Activated naive CD4-positive, alpha-beta T cell (primary cell): Measurements from ENCODE around the gene FARP1.
A peak's percentile ranks its signal among the peaks of the same experiment; 100 is the strongest.

Experiments used
- DNase-seq, 4 experiments: peaks; one replicate each; lab custom pipeline; 2025; lab: John Stamatoyannopoulos, UW

FARP1 gene

DNA sequence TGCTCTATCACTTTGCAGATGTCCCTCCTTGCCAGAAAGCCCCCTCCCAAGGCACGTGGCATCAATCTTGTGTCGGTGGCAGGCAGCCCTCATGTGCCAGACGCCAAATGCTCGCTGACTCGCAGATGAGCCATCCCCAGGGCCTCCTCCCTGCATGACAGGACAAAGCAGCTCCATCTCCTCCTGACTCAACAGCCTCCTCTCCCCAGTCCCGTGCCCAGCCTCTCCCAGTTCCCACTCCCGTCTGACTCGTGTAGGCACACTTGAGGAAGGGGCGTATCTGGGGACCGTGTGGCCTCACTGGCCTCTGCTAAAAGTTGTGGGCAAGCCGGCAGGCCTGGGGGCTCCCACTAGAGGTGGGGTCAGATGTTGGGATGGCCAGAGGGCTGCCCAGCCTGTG, 300.4 kb downstream of the FARP1 start:
- DNase-seq: no peak

DNA sequence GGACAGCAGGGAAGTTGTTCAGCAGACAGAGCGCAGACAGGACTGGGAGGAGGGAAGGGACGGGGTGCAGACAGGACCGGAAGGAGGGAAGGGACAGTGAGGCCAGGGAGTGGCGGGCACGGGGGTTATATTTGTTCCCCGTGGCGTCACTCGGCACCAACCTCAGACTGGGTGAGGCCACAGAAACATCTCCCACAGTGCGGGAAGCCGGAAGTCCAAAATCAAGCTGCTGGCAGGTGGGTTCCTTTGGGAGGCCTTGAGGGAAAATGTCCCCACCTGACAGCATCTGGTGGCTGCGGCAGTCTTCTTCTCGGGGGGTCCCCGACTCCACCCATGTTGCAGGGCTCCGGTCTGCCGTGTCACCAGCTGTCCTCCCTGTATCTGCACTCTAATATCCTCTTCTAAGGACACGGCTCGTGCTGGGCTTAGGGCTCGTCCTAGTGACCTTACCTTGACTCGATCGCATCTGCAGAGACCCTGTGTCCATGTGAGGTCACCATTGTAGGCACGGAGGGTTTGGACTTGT, 301.0 kb downstream of the FARP1 start:
- no peak for DNase-seq

DNA sequence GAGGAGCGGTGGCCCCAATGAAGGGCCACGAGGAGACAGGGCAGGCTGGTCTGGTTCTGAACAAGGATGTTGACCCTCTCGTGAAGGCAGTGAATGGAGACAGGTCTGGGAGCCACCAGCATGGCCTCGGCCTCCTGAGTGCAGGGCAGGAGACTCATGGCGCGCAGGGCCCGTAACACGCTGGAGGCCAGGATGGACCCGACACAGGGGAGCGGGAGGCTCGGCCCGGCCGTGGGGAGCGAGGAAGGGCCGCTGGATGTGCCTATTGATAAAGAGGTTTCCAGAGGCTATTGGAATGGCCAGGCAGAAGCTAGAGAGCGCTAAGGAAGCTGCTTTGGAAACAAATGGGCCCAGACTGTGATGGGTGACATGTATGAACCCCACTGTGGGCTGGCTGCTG, 301.5 kb downstream of the FARP1 start:
- no peak for DNase-seq

DNA sequence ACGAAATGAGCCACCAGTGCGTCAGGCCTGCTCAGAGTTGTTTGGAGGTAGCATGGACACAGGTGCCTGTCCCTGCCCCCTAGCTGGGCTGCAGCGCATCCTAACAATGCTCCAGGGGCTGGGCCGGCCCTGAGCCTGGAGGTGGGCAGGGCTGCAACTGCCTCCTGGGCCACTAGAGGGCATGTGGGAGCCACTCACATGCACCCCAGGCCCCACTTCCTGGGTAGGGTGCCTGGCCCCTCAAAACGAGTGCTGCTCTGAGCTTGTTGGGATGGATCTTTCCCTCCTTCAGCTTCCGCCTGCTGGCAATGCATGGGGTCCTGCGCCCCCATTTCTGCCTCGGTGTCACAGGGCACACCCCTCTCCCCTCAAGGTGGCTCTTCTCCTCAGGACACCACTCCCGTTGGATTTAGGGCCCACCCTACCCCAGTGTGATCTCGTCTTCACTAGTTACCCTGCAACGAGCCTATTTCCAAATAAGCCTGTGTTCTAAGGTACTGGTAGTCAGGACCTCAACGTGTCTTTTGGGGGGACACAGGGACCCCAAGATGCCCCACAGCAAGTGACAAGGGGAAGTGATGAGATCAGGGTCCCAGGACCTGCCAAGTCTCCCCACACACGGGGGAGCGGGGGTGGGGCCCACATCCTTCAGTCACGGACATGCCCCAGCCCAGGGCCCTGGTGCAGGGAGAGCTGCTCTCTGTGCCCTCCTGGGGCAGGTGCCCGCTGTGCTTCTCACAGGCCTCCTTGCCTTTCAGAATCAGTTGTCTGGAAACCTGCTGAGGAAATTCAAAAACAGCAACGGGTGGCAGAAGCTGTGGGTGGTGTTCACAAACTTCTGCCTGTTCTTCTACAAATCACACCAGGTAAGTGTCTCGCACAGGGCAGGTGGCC, 302.7 kb downstream of the FARP1 start:
- peak; percentile 38 to 75 (median 64) for DNase-seq

DNA sequence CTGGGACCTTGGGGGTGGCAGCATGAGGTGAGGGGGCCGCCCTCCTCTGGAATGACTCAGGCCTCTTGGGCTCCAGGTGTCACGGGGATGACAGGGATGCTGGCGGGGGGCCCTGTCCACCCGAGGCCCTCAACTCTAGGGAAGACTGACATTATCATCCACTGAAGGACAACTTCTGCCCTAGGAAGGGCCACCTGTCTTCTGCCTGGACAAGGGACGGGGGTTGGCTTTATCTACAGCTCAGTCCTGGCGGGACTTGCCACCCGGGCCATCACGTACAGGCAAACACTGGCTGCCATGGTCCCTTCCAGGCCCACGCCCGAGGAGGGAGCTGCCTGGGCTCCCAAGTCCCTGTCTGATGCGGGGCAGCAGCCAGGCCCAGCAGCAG, 303.3 kb downstream of the FARP1 start:
- no peak for DNase-seq

DNA sequence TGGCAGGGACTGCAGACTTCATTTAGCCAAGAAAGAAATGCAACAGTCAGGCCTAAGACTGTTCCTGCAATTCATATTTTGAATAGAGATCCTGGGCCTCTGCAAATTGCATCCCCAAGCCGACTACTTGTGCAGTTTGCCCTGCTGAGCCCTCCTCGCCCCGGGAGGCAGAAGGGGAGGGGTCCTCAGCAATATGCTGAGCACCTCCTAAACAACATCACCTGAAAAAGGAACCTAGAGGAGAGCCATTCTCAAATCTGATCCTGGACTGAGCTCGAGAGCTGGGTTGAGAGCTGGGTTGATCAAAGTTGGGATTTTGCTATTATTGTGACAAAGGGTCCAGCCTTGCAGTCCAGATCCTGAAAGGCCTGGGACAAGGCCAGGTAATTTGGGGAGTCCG, 304.2 kb downstream of the FARP1 start:
- DNase-seq: no peak

DNA sequence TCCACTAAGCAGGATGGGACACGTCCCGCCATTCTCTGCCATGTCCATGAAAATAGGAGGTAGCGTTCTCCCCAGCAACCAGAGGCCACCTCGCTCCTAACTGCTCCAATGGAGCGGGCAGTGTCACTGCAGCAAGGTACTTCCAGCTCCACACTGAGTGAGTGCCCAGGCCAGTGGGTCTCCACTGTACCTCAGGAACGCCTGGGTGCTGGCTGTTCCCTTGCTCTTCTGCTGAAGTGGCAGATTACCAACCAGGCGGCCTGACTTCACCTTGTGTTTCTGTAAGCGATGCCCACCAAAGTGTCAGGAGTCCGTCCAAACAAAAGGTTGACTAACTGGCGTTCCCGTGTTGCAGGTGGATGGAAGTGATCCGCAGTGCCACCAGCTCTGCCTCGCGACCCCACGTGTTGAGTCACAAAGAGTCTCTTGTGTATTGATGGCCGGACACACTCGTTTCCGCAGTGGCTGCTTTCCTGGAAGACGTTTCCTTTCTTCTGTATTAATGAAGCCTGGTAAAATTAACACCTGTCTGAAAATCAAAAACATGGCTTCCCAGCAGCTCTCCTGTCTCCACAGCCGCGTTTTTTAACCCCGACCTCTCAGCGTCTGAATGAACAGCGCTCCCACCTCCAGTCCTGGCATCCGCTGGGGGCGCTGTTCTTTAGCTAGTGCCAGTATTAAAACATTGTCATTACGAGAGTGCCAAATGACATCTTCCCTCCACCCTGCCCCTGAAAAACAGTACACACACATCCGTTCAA, 305.2 kb downstream of the FARP1 start:
- DNase-seq: no peak

DNA sequence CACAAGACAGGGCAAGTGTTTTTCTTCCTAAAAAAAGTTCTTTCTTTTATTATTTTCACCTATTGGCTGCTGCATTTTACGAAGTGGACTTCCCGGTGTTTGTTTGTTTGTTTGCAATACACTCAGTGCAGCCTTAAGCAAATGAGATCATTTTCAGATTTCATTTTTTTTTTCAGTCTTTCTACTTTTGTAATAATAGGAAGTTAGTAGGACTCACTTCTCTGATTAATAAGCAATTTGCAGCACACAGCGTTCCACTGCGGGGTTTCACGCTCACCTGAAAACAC, 305.7 kb downstream of the FARP1 start:
- DNase-seq: no peak

DNA sequence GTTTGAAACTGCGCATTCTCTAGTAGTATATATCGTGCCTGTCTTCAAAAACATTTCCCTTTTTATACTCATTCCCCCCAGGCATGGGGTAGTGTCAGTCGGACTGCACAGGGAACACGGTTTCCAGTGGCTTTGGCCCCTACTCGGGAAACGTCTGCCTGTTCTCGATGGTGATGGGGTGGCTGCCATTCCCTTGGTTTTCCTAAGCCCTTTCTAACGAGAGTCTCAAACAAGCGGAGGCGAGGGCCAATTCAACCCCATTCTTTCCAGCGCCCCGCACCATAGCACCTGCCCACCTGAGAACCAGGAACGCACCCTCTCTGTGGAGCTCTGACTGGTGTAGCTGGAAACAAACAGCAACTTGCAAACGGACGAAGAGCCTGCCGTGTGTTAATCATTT, 306.4 kb downstream of the FARP1 start:
- DNase-seq: no peak

DNA sequence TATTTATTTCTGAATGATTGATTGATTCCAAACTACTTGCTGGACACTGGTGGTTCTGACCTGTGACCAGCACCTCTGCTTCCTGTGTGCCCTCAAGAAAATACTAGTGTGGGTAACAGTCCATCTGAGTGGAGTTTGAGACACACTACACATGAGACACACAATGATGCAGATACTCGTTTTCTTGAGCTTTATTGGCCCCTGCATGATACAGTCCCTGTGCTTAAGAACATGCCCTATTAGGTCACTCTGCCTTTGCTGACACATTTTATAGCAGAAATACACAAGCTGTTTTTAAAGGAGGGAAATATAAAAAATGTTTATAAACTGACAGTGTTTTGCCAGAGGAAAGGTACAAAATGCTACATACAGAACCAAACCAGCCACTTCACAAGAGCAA, 307.1 kb downstream of the FARP1 start:
- DNase-seq: no peak

DNA sequence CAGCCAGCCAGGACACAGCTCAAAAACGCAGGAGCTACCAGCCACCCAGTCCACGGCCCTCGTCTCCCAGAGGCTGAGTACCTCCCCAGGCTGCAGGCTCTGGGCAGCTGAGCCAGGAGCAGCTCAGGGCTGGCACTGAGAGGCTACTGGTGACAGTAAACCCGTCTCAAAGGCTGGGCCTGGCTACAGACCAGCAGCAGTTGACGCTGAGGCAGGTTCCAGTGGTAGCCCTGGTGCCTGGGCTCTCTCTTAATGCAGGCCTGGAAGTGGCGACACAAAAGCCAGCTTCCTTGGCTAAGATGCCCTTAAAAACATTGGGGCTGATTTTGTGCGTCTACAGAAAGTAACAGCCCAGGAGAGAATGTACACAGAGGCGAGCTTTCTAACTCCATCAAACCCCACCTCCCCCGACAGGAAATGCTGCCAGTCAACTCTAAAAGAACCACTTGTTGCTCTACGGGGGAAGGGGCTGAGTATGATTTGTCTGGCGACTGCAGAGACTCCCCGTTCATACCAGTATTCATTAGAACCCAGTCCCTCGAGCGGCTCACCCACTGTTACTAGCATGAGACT, 307.7 kb downstream of the FARP1 start:
- DNase-seq: peak in 1 of 4 experiments; percentile 15

DNA sequence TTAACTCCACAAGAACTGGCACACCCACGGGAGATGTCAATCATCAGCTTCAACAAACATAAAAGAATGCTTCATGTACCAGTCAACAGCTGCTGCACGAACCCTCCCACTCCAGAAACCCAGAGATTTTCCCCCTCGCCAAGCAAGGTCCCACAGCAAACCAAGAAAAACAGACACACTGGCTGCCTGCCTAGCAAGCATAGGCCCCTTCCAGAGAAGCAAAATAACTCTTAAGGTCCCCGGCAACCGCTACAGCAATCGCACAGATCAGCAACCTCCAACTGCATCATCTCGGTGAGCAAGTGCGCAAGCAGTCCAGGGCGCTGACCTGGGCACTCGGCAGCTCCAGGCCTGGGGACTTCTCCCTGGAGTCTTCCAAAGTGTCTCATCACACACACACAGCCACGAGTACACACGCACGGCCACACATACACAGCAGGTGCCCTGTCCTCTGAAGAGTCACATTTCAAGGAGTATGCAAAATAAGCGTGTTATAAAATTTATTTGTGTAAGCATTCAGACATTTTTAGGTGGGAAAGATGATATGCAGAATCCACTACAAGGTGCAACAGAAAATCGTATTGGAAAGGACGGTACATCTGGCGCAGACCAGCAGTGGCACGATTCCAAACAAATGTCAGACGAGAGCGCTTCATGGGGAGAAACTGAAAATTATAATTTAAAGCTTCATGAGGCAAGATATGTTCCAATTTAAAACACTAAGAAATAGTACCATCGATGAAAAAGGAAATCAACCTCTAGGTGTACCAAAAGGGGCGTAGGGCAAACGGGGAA, 309.0 kb downstream of the FARP1 start:
- no peak for DNase-seq

DNA sequence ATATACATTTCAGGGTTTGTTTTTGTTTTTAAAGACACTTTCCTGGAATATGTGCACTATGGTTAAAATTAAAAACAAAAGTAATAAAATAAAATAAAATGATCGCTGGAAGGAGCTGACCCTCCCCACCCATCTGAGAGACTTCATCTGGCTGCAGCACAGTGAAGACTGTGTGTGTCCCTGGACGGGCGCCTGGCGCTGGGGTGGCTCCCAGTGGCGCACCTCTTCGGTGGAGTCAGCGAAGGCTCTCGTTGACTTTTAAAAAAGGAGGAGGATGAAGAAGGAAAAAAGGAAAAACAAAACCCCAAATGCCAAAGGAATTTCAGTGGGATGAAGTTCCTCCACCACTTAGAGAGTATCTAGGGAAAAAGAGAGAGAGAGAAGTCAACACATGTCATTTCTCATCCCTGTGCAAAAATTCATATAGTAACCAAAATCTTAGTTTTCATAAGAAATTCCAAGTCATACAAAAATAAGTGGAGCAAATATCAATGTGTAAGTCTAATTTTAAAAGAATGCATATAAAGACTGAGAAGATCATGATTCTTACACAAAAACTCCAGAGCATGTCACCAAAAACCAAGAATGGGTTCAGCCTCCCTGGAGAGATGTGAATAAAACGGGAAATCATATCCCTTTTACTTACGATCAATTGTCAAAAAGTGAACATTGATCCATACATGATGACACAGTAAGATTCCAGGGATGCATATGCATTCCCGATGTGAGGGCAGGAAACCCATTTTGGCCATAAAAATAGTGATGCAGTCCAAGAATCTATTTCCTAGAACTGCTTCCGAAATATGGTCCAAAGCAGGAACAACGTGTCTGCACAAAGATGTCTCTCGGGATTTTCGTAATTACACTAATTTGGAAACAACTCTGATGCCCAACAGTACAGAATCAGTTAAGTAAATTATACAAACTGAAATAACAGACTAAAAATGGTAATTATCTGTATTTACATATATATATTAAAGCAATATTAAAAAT, 310.3 kb downstream of the FARP1 start:
- no peak for DNase-seq

DNA sequence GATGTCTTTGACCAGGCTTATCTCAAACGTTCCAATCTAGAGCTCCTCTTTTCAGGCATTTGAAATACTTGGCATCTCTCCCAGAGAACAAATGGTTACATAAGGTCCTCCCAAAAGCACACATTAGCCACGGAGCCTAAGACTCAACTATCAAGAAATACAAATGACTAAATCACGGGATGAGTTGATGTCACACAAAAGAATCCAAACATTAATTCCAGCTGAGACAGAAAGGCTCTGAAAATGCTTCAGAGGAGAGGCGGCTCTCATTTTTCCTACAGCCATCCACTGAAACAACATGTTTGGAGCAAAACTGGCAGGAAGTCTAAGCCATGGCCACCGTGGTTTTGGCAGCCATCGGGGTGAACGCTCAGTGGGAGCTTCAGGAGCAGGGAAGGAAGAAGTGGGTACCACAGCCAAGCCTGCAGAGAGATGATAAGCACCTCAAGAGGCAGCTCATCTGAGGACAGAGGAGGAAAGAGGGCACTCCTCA, 311.5 kb downstream of the FARP1 start:
- DNase-seq: no peak

DNA sequence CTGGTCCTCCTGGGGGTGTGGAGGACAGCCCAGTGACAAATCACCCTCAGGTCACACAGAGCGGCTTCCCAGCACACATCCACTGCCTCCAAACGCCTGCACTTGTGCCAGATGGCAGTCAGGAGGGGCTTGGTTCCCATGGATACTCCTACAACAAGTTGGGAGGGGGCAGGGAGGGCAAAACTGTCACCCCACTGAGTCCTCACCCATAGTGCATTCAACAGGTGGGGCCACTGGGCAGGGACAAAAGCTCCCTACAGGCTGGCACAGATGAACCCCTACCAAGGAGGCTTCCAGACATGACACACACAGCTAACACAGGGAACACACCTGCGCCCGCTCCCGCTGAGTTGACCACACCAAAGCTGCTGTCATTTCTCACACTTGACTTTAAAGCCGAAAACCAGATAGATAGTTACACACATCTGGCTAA, 313.5 kb downstream of the FARP1 start:
- no peak for DNase-seq

DNA sequence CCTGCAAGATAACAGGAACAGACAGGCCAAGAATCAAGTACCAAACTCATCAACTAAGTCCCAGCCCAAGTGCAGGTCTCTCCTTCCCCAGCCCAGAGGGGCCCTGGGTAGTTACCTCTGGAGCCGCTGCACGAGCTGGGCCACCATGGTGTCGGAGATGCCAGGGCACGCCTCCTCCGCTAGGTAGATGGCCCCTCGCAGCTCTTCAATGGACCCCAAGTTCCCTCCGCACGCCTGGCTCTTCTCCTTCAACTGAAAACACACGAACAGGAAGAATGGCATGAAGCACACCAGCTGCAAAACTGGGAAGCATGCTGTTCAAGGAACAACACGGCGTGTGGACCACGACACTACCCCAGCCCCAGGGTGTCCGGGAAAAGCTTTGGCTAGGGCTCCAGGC, 314.2 kb downstream of the FARP1 start:
- no peak for DNase-seq

DNA sequence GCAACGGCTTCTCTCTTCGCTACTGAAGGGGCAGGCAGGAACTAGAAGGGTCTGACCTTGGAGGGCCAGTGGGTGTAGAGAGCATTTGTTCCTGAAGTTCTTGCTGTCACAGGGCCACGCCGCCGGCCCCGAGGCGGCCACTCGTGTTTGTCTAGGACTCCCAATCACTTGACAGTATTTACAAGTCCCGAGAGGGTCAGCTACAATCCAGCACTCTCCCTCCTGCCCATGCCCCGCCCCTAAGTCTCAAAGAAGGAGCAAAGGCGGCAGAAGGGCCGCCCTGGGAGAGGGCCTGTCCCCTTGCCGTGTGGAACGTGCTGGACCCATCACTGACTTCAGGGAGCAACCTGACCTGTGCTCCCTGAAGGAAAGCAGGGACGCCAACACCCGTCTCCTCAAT, 315.5 kb downstream of the FARP1 start:
- no peak for DNase-seq

DNA sequence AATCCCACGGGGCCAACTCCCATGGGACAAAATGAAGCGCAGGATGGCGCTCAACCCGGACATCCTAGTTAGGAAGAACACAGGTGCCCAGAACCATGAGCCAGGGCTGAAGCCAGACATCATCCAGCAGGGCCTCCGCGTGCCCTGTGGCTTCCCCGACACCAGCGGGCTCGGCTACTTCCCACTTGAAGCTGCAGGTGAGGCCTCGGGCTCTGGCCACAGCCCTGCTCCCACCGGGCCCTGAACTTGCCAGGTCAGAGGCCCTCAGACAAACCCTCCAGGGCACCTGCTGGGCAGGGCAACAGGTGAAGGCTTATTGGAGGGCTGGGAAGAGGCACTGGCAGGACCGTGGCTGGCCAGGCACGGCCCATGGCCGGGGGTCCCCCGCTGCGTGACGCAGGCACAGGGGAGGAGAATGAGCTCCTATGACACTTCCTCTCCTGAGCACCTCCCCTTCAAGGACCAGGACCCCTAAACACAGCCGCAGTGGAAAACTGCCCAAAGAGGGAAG, 316.3 kb downstream of the FARP1 start:
- DNase-seq: no peak

DNA sequence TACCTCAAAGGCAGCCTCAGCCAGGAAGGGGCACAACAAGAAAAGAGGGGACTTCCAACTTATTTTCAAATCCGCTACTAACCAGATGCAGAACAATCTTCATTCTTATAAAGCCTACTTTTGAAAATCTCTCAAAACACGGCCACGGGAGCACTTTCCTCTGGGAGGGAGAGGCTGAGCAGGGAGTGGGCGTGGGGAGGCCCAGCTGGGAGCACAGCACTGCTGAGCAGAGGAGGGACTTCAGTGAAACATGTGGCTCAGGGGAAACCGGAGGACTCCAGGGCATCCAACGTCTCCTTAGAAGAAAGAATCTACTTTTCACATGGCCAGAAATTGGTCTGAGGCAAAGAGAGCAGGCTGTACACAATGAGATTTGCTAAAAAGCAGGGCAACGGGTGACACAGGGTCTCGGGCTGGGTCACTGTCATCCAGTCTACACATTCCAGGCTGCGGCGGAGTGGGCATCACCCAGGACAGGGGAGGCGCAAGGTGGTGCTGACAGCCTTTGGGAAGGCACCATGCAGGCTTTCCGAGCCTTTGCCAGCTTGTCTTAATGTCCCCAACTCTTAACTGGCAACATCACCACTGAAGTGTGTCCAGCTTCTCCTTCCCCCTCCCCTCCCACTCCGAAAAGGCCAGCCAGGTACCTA, 317.0 kb downstream of the FARP1 start:
- DNase-seq: no peak

DNA sequence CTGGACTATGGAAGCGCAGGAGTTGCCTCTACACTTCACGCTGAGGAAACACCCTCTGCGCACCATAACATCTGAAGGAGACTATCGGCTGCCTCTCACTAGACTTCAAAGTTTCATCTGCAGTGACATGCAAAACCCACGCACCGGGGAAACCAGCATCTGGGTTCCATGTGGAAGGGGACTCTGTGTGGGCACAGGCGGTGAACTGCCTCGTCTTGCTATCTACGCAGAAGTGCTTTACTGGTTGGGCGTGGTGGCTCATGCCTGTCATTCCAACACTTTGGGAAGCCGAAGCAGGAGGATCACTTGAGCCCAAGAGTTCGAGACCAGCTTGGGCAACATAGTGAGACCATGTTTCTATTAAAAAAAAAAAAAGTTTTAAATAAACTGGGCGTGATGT, 317.6 kb downstream of the FARP1 start:
- DNase-seq: no peak
